K562 (cell line): ENCODE measurements around the gene IFI16. TPM values are rescaled to one million over a fixed set of nuclear protein-coding genes. Genes with fewer than 3 reads are reported as not detected.

Experiments
- REST ChIP-seq, 2 experiments: fragments of 450-650 bp; formaldehyde crosslinking in 1 of 2; IDR thresholded peaks; 2 replicates each; pipeline versions ENCODE4 v1.4.0 to v1.6.1; 2014 to 2020; ENCODE audit warnings: mild to moderate bottlenecking in 2 of 2, borderline replicate concordance in 1 of 2, low read depth in 1 of 2
- polyA plus RNA-seq, 8 experiments: library from polyadenylated mRNA; depleted of rRNA in 4 of 8; stranded (reverse) in 5 of 8; unstranded in 3 of 8; fragments of >200 nt; fragmentation: Nextera tagmentation in 2 of 8; fragmentation: Illumina TruSeq in 1 of 8; extraction: Ambion mirVana in 2 of 8; extraction: Trizol in 1 of 8; gene quantifications; 2 replicates each; pipeline versions ENCODE4 v1.2.1 to v1.2.3, GENCODE V29; 2011 to 2014; ENCODE audit warnings: inconsistent platforms in 1 of 8, missing spikeins in 1 of 8
- total RNA-seq, 7 experiments: library from RNA; depleted of rRNA in 6 of 7; stranded (reverse); fragments of >200 nt in 6 of 7; fragmentation: Illumina TruSeq in 2 of 7; extraction: Trizol in 2 of 7; gene quantifications; 2 replicates each; pipeline versions ENCODE4 v1.2.1 to v1.2.3, GENCODE V29; 2011 to 2021; ENCODE audit warnings: low replicate concordance in 1 of 7

The IFI16 gene
- total and polyA plus RNA-seq, 9 of the 15 experiments (the other 6 are each of a cell fraction or from before 2014, with no cell fraction given) = 0.70 to 2.8 (median 1.6) TPM

GRCh38 chr1:159071970-159072582 is 62.4 kb downstream of the IFI16 start (continued):
- TF ChIP-seq REST (IDR thresholded peaks at IDR 0.05; ENCODE audit: borderline replicate concordance) = peak; percentile 63
- TF ChIP-seq REST (CRISPR knock-in tag; IDR thresholded peaks at IDR 0.05; ENCODE audit: low read depth) = no peak
